ENCODE measurements around the gene ANKFN1.

The ANKFN1 gene

GRCh38 chr17:56158344-56158743 is 5.1 kb downstream of the ANKFN1 start:
- H3K9me3 ChIP-seq (ENCODE audit: insufficient read depth, low read depth, low read length) = no peaks in the 10 kb centered on the region
- H3K4me2 ChIP-seq (ENCODE audit: low read depth, low read length, poor library complexity, severe bottlenecking) = no peak overlapping the region
- no peak overlapping the region for H3K4me3 ChIP-seq (ENCODE audit: low read length, poor library complexity, severe bottlenecking)
- H3K36me3 ChIP-seq (ENCODE audit: insufficient read depth, low read length) = no peaks in the 10 kb centered on the region
- no peak overlapping the region for H2AFZ ChIP-seq (ENCODE audit: low read length)
- no peaks in the 10 kb centered on the region for H3K79me2 ChIP-seq (ENCODE audit: insufficient read depth, low read length)
- H3K4me1 ChIP-seq (ENCODE audit: insufficient read depth, low read length, poor library complexity, severe bottlenecking) = no peaks in the 10 kb centered on the region
- no peaks in the 10 kb centered on the region for H3F3A ChIP-seq (ENCODE audit: low read depth)
- no peaks in the 10 kb centered on the region for H4K20me1 ChIP-seq (ENCODE audit: insufficient read depth, low read length, poor library complexity, severe bottlenecking)
- H3K9ac ChIP-seq (ENCODE audit: low read depth, low read length, poor library complexity, severe bottlenecking) = no peak overlapping the region
- no peaks in the 10 kb centered on the region for H3K27me3 ChIP-seq (ENCODE audit: insufficient read depth, low read length, poor library complexity, severe bottlenecking)
- no peak for TF ChIP-seq EZH2phosphoT487 (IDR thresholded peaks at IDR 0.05; ENCODE audit: borderline replicate concordance)
- TF ChIP-seq CTCF (conservative IDR thresholded peaks at IDR 0.05; ENCODE audit: low read length) = no peak
- no peaks in the 10 kb centered on the region for H3K9me2 ChIP-seq (replicated peaks; ENCODE audit: low read depth, low read length)

GRCh38 chr17:56158915-56159825 is 5.9 kb downstream of the ANKFN1 start:
- Histone ChIP-seq H3K4me2 (ENCODE audit: low read depth, low read length, poor library complexity, severe bottlenecking) (no peak overlapping the region), H3K79me2 (ENCODE audit: insufficient read depth, low read length) (no peaks in the 10 kb centered on the region), H3K36me3 (ENCODE audit: insufficient read depth, low read length) (no peaks in the 10 kb centered on the region), H3K4me1 (ENCODE audit: insufficient read depth, low read length, poor library complexity, severe bottlenecking) (no peaks in the 10 kb centered on the region), H4K20me1 (ENCODE audit: insufficient read depth, low read length, poor library complexity, severe bottlenecking) (no peaks in the 10 kb centered on the region), H3K9me3 (ENCODE audit: insufficient read depth, low read depth, low read length) (no peaks in the 10 kb centered on the region), H3K9ac (ENCODE audit: low read depth, low read length, poor library complexity, severe bottlenecking) (no peak overlapping the region), H3K27me3 (ENCODE audit: insufficient read depth, low read length, poor library complexity, severe bottlenecking) (no peaks in the 10 kb centered on the region), H3F3A (ENCODE audit: low read depth) (no peaks in the 10 kb centered on the region), H3K9me2 (replicated peaks; ENCODE audit: low read depth, low read length) (no peaks in the 10 kb centered on the region), H2AFZ (ENCODE audit: low read length) (no peak overlapping the region), H3K4me3 (ENCODE audit: low read length, poor library complexity, severe bottlenecking) (no peak overlapping the region)
- TF ChIP-seq EZH2phosphoT487 (IDR thresholded peaks at IDR 0.05; ENCODE audit: borderline replicate concordance) (no peak), CTCF (conservative IDR thresholded peaks at IDR 0.05; ENCODE audit: low read length) (no peak)

- no peaks in the 10 kb centered on the region for H3F3A ChIP-seq (ENCODE audit: low read depth)
- no peaks in the 10 kb centered on the region for H3K79me2 ChIP-seq (ENCODE audit: insufficient read depth, low read length)
- H3K9me2 ChIP-seq (replicated peaks; ENCODE audit: low read depth, low read length) = no peaks in the 10 kb centered on the region
- no peaks in the 10 kb centered on the region for H3K27me3 ChIP-seq (ENCODE audit: insufficient read depth, low read length, poor library complexity, severe bottlenecking)
- H4K20me1 ChIP-seq (ENCODE audit: insufficient read depth, low read length, poor library complexity, severe bottlenecking) = no peaks in the 10 kb centered on the region
- no peaks in the 10 kb centered on the region for H3K36me3 ChIP-seq (ENCODE audit: insufficient read depth, low read length)
- no peak overlapping the region for H3K9ac ChIP-seq (ENCODE audit: low read depth, low read length, poor library complexity, severe bottlenecking)
- no peak overlapping the region for H2AFZ ChIP-seq (ENCODE audit: low read length)
- no peaks in the 10 kb centered on the region for H3K4me1 ChIP-seq (ENCODE audit: insufficient read depth, low read length, poor library complexity, severe bottlenecking)
- H3K4me3 ChIP-seq (ENCODE audit: low read length, poor library complexity, severe bottlenecking) = no peak overlapping the region
- TF ChIP-seq EZH2phosphoT487 (IDR thresholded peaks at IDR 0.05; ENCODE audit: borderline replicate concordance) (no peak), CTCF (conservative IDR thresholded peaks at IDR 0.05; ENCODE audit: low read length) (no peak)
- H3K4me2 ChIP-seq (ENCODE audit: low read depth, low read length, poor library complexity, severe bottlenecking) = no peak overlapping the region
- H3K9me3 ChIP-seq (ENCODE audit: insufficient read depth, low read depth, low read length) = no peaks in the 10 kb centered on the region
Measured at GRCh38 chr17:56159826-56160380, 6.6 kb downstream of the ANKFN1 start.

All from Loucy (cell line).